Stimulated activated CD8-positive, alpha-beta memory T cell treated with anti-CD3 and anti-CD28 coated beads, Interleukin-15, amount 100 ng/mL, for 1 hour (primary cell): Measurements from ENCODE around the gene RIOX2.

Experiments
- DNase-seq: peaks from one replicate; pipeline ENCODE4 v3.0.0-alpha.2; 2020; ENCODE audit warnings: low read depth

RIOX2 gene

GRCh38 chr3:97954228-97954827 is 17.9 kb downstream of the RIOX2 start:
- no peak for DNase-seq

GRCh38 chr3:97952872-97953271 is 19.4 kb downstream of the RIOX2 start:
- no peak for DNase-seq

- DNase-seq: no peak
Observed at GRCh38 chr3:97952280-97952679, 20.0 kb downstream of the RIOX2 start.

- no peak for DNase-seq
Observed at GRCh38 chr3:97950360-97950759, 21.9 kb downstream of the RIOX2 start.

GRCh38 chr3:97949743-97950142 is 22.5 kb downstream of the RIOX2 start:
- no peak for DNase-seq

- no peak for DNase-seq
Observed at GRCh38 chr3:97949110-97949485, 23.1 kb downstream of the RIOX2 start.

GRCh38 chr3:97948351-97949109 is 23.7 kb downstream of the RIOX2 start:
- DNase-seq: no peak

- no peak for DNase-seq
Observed at GRCh38 chr3:97942801-97943546, 29.3 kb downstream of the RIOX2 start.

- no peak for DNase-seq
Observed at GRCh38 chr3:97940034-97940433, 32.2 kb downstream of the RIOX2 start.

GRCh38 chr3:97939401-97939800 is 32.8 kb downstream of the RIOX2 start:
- DNase-seq: no peak

- DNase-seq: no peak
Observed at GRCh38 chr3:97938444-97938843, 33.8 kb downstream of the RIOX2 start.

- no peak for DNase-seq
Observed at GRCh38 chr3:97937205-97937604, 35.0 kb downstream of the RIOX2 start.

GRCh38 chr3:97935842-97936241 is 36.4 kb downstream of the RIOX2 start:
- DNase-seq: no peak

GRCh38 chr3:97934980-97935695 is 37.1 kb downstream of the RIOX2 start:
- no peak for DNase-seq

- DNase-seq: no peak
Observed at GRCh38 chr3:97932387-97932801, 39.8 kb downstream of the RIOX2 start.

GRCh38 chr3:97931218-97931617 is 41.0 kb downstream of the RIOX2 start:
- DNase-seq: no peak

GRCh38 chr3:97930018-97930417 is 42.2 kb downstream of the RIOX2 start:
- DNase-seq: no peak

GRCh38 chr3:97928986-97929385 is 43.2 kb downstream of the RIOX2 start:
- no peak for DNase-seq

- DNase-seq: no peak
Observed at GRCh38 chr3:97927704-97928103, 44.5 kb downstream of the RIOX2 start.

GRCh38 chr3:97917813-97918536 is 54.3 kb downstream of the RIOX2 start:
- DNase-seq: no peak

GRCh38 chr3:97916576-97916975 is 55.7 kb downstream of the RIOX2 start:
- no peak for DNase-seq

GRCh38 chr3:97914388-97914787 is 57.8 kb downstream of the RIOX2 start:
- DNase-seq: no peak
